ENCODE results near the gene CRYGN. TPM values are rescaled to one million over a fixed set of nuclear protein-coding genes. Genes with fewer than 3 reads are reported as not detected.
A peak's percentile ranks its signal among the peaks of the same experiment; 100 is the strongest.

Gene CRYGN
- total and polyA plus RNA-seq, 2 of the 13 experiments (the other 11 are each of a cell fraction or from before 2014, with no cell fraction given) = 0.11 TPM; not detected in 1

DNA sequence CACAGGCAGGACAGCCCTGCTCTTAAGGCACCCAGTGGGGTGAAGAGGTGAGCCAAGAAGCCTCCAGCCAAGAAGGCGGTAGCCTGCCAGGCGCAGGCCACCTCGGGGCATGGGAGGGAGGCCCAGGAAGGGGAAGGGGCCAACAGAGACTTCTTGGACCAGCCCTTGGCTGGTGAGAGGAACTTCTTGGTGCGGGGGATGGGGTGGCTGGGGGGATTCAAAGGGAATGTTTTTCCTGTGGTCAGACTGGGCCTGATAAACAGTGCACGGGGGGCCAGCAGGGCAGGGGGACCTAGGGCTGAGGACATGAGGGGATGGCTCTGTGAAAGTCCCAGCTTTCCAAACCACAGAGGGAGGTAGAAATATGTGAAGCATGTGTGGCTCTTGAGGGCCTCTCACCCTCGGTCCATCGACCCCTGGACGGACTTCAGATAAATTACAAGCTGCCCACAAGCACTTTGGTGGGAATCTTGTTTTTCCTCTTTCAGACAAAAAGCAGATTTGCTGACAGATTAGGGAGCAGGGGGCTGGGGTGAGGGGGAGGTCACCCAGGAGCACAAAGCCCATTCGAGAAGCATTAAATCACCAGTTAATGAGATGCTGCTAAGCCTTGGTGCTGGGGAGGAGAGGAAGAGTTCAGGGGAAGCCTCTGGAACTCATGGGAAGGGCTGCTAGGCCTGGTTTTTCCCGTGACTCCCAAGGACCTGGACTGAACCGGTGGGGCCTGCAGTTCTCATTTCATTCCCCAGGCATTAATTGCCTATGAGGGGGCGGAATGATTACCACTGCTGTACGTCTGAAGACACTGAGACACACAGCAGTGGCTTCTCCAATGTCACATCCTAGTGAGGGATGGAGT is 11.3 kb downstream of the CRYGN start:
- Histone ChIP-seq H2AFZ (ENCODE audit: low read length) (no peak overlapping the region), H3K27me3 (ENCODE audit: control insufficient read depth in 1 of 2, insufficient read depth in 2 of 2, low read length in 2 of 2) (peaks cover 6 to 53% of the 10 kb centered on the region in 2 experiments), H3K9ac (ENCODE audit: insufficient read depth, low read depth, low read length) (no peak overlapping the region), H3K4me1 (ENCODE audit: insufficient read depth, low read length) (no peaks in the 10 kb centered on the region), H3K36me3 (replicated peaks in 1 of 2; ENCODE audit: control insufficient read depth in 1 of 2, insufficient read depth in 2 of 2, low read length in 2 of 2) (no peaks in the 10 kb centered on the region), H4K20me1 (ENCODE audit: insufficient read depth, low read length) (peaks cover 2% of the 10 kb centered on the region; the same call in 1 of the 2 replicates), H3K4me3 (replicated peaks in 1 of 3; ENCODE audit: insufficient read depth in 1 of 3, low read depth in 2 of 3, low read length in 3 of 3) (no peak overlapping the region), H3K4me2 (ENCODE audit: low read depth, low read length) (no peak overlapping the region), H3K79me2 (ENCODE audit: insufficient read depth, low read length) (no peaks in the 10 kb centered on the region), H3K27ac (ENCODE audit: extremely low read length, insufficient read depth, low read length) (no peak overlapping the region), H3K9me3 (ENCODE audit: low read length) (no peaks in the 10 kb centered on the region)
- peak; percentile 32 for ATAC-seq
- ChIA-PET POLR2A (no interaction called here), CTCF (ENCODE audit: low intra/inter-chr PET ratio, low total read pairs) (no interaction called here)
- intact Hi-C loops (cut with micrococcal nuclease; ENCODE audit: unreplicated experiment) = no loop called here
- peak; percentile 27 for DNase-seq (ENCODE audit: low spot score)
- no TSS peak for BruUV-seq (replicated peaks)
- in situ Hi-C loops (cut with HindIII; ENCODE audit: extremely low pct_ligation_motif_present, low pct_unique_long_range_greater_than_20kb) = no loop called here
- no peak for FAIRE-seq
- 16% methylated on average over 13 of the region's 13 CpGs for WGBS (ENCODE audit: low lambda C conversion rate)
- TF ChIP-seq PLRG1 (conservative IDR thresholded peaks at IDR 0.05) = no peak
- no peak for TF ChIP-seq TEAD2 (CRISPR knock-in tag; IDR thresholded peaks at IDR 0.05)
- TF ChIP-seq ETV6 (CRISPR knock-in tag; conservative IDR thresholded peaks at IDR 0.05) = no peak
- TF ChIP-seq, protein P1, sequence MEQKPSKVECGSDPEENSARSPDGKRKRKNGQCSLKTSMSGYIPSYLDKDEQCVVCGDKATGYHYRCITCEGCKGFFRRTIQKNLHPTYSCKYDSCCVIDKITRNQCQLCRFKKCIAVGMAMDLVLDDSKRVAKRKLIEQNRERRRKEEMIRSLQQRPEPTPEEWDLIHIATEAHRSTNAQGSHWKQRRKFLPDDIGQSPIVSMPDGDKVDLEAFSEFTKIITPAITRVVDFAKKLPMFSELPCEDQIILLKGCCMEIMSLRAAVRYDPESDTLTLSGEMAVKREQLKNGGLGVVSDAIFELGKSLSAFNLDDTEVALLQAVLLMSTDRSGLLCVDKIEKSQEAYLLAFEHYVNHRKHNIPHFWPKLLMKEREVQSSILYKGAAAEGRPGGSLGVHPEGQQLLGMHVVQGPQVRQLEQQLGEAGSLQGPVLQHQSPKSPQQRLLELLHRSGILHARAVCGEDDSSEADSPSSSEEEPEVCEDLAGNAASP (CRISPR knock-in tag; IDR thresholded peaks at IDR 0.05; ENCODE audit: borderline replicate concordance) = no peak
- no peak for TF ChIP-seq PAWR (CRISPR knock-in tag; IDR thresholded peaks at IDR 0.05; ENCODE audit: borderline replicate concordance)
- TF ChIP-seq CBX2 (IDR thresholded peaks at IDR 0.05; ENCODE audit: low read depth, low read length) = no peak
- no peak for TF ChIP-seq CBX2 (CRISPR knock-in tag; IDR thresholded peaks at IDR 0.05; ENCODE audit: low read depth)
- no peak for TF ChIP-seq MIXL1 (CRISPR knock-in tag; IDR thresholded peaks at IDR 0.05)
- no peak for TF ChIP-seq ZNF234 (CRISPR knock-in tag; conservative IDR thresholded peaks at IDR 0.05)
- TF ChIP-seq, protein P2, sequence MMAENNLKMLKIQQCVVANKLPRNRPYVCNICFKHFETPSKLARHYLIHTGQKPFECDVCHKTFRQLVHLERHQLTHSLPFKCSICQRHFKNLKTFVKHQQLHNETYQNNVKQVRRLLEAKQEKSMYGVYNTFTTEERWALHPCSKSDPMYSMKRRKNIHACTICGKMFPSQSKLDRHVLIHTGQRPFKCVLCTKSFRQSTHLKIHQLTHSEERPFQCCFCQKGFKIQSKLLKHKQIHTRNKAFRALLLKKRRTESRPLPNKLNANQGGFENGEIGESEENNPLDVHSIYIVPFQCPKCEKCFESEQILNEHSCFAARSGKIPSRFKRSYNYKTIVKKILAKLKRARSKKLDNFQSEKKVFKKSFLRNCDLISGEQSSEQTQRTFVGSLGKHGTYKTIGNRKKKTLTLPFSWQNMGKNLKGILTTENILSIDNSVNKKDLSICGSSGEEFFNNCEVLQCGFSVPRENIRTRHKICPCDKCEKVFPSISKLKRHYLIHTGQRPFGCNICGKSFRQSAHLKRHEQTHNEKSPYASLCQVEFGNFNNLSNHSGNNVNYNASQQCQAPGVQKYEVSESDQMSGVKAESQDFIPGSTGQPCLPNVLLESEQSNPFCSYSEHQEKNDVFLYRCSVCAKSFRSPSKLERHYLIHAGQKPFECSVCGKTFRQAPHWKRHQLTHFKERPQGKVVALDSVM (CRISPR knock-in tag; IDR thresholded peaks at IDR 0.05) = no peak
- no peak for TF ChIP-seq TGIF2 (CRISPR knock-in tag; IDR thresholded peaks at IDR 0.05)
- TF ChIP-seq NFKBIZ (CRISPR knock-in tag; IDR thresholded peaks at IDR 0.05) = no peak
- no peak for TF ChIP-seq MTA1 (CRISPR knock-in tag; IDR thresholded peaks at IDR 0.05; ENCODE audit: borderline replicate concordance)
- no peak for TF ChIP-seq SMAD9 (CRISPR knock-in tag; IDR thresholded peaks at IDR 0.05)
- TF ChIP-seq FOXC1 (CRISPR knock-in tag; IDR thresholded peaks at IDR 0.05; ENCODE audit: borderline replicate concordance) = no peak
- TF ChIP-seq, protein P3, sequence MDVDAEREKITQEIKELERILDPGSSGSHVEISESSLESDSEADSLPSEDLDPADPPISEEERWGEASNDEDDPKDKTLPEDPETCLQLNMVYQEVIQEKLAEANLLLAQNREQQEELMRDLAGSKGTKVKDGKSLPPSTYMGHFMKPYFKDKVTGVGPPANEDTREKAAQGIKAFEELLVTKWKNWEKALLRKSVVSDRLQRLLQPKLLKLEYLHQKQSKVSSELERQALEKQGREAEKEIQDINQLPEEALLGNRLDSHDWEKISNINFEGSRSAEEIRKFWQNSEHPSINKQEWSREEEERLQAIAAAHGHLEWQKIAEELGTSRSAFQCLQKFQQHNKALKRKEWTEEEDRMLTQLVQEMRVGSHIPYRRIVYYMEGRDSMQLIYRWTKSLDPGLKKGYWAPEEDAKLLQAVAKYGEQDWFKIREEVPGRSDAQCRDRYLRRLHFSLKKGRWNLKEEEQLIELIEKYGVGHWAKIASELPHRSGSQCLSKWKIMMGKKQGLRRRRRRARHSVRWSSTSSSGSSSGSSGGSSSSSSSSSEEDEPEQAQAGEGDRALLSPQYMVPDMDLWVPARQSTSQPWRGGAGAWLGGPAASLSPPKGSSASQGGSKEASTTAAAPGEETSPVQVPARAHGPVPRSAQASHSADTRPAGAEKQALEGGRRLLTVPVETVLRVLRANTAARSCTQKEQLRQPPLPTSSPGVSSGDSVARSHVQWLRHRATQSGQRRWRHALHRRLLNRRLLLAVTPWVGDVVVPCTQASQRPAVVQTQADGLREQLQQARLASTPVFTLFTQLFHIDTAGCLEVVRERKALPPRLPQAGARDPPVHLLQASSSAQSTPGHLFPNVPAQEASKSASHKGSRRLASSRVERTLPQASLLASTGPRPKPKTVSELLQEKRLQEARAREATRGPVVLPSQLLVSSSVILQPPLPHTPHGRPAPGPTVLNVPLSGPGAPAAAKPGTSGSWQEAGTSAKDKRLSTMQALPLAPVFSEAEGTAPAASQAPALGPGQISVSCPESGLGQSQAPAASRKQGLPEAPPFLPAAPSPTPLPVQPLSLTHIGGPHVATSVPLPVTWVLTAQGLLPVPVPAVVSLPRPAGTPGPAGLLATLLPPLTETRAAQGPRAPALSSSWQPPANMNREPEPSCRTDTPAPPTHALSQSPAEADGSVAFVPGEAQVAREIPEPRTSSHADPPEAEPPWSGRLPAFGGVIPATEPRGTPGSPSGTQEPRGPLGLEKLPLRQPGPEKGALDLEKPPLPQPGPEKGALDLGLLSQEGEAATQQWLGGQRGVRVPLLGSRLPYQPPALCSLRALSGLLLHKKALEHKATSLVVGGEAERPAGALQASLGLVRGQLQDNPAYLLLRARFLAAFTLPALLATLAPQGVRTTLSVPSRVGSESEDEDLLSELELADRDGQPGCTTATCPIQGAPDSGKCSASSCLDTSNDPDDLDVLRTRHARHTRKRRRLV (CRISPR knock-in tag; IDR thresholded peaks at IDR 0.05) = no peak
